Hepatocyte (in vitro differentiated cells): ENCODE results near the gene CCT5. TPM values are rescaled to one million over a fixed set of nuclear protein-coding genes. Genes with fewer than 3 reads are reported as not detected.

Source experiments
- DNase-seq: peaks from one replicate; pipeline ENCODE4 v3.0.0-alpha.2; 2016; ENCODE audit warnings: low spot score
- H2AFZ ChIP-seq: fragments of 200-600 bp; sonication (generic); 2 replicates; pipeline ENCODE4 v1.6.0; 2016; ENCODE audit warnings: antibody characterized with exemption, mild to moderate bottlenecking
- H3K27ac ChIP-seq: fragments of 200-600 bp; sonication (generic); 2 replicates; pipeline ENCODE4 v1.5.1; 2016; ENCODE audit warnings: mild to moderate bottlenecking
- H3K27me3 ChIP-seq: fragments of 200-600 bp; sonication (generic); 2 replicates; pipeline ENCODE4 v1.6.1; 2016
- H3K36me3 ChIP-seq: fragments of 200-600 bp; sonication (generic); replicated peaks from 2 replicates; pipeline ENCODE4 v1.5.1; 2016; ENCODE audit warnings: low read depth; ENCODE audit not compliant: insufficient read depth
- H3K4me1 ChIP-seq: fragments of 200-600 bp; sonication (generic); 2 replicates; pipeline ENCODE4 v1.5.1; 2016; ENCODE audit warnings: mild to moderate bottlenecking, moderate library complexity; ENCODE audit not compliant: insufficient read depth
- H3K4me2 ChIP-seq: fragments of 200-600 bp; sonication (generic); 2 replicates; pipeline ENCODE4 v1.6.0; 2016
- H3K4me3 ChIP-seq: fragments of 200-600 bp; sonication (generic); 2 replicates; pipeline ENCODE4 v1.5.1; 2016; ENCODE audit warnings: mild to moderate bottlenecking
- H3K79me2 ChIP-seq: fragments of 200-600 bp; sonication (generic); 2 replicates; pipeline ENCODE4 v1.6.0; 2017; ENCODE audit warnings: mild to moderate bottlenecking
- H3K9me2 ChIP-seq: fragments of 200-600 bp; sonication (generic); replicated peaks from 2 replicates; pipeline ENCODE4 v1.6.0; 2017; ENCODE audit warnings: mild to moderate bottlenecking; ENCODE audit not compliant: insufficient read depth
- H3K9me3 ChIP-seq: fragments of 200-600 bp; sonication (generic); 2 replicates; pipeline ENCODE4 v1.5.1; 2016; ENCODE audit warnings: low read depth, mild to moderate bottlenecking
- H4K20me1 ChIP-seq: fragments of 200-600 bp; sonication (generic); 2 replicates; pipeline ENCODE4 v1.6.0; 2016; ENCODE audit warnings: mild to moderate bottlenecking; ENCODE audit not compliant: insufficient read depth, poor library complexity, severe bottlenecking
- CTCF ChIP-seq: fragments of 200-600 bp; sonication (generic); IDR thresholded peaks from 2 replicates; pipeline ENCODE4 v1.5.1; 2016; ENCODE audit warnings: antibody characterized with exemption, mild to moderate bottlenecking; ENCODE audit not compliant: poor library complexity
- EZH2 ChIP-seq: fragments of 200-600 bp; sonication (generic); IDR thresholded peaks from 2 replicates; pipeline ENCODE4 v1.6.1; 2016; ENCODE audit warnings: antibody characterized with exemption, mild to moderate bottlenecking, borderline replicate concordance
- EZH2phosphoT487 ChIP-seq: fragments of 200-600 bp; sonication (generic); IDR thresholded peaks from one replicate; pipeline ENCODE4 v1.6.1; 2018; ENCODE audit warnings: antibody characterized with exemption, mild to moderate bottlenecking, low read depth, moderate library complexity; ENCODE audit not compliant: unreplicated experiment, severe bottlenecking
- WGBS: methylation state at CpG from one replicate; pipeline ENCODE4 v1.1.6; 2016; ENCODE audit warnings: low lambda C conversion rate; ENCODE audit errors: missing lambda C conversion rate; 5-methylcytosine and 5-hydroxymethylcytosine counted together
- polyA plus RNA-seq: library from polyadenylated mRNA; unstranded; fragments of >200 nt; fragmentation: Nextera tagmentation; extraction: Ambion mirVana; gene quantifications from 2 replicates; pipeline ENCODE4 v1.2.1, GENCODE V29; 2016
- total RNA-seq: library from RNA; depleted of rRNA; stranded (reverse); fragments of >200 nt; gene quantifications from 2 replicates; pipeline ENCODE4 v1.2.3, GENCODE V29; 2014

The CCT5 gene
- total and polyA plus RNA-seq, 2 experiments from 2014 or later = 203 to 282 TPM

GRCh38 chr5:10291692-10292339 lies 41.7 kb downstream of the CCT5 start:
- H3K27me3 ChIP-seq = no peaks in the 10 kb centered on the region
- WGBS = 83% methylated on average over 9 of the region's 9 CpGs
- no peak for DNase-seq
- no peak overlapping the region for H3K4me2 ChIP-seq
- H3K9me3 ChIP-seq = no peaks in the 10 kb centered on the region
- no peak overlapping the region for H3K27ac ChIP-seq
- no peak overlapping the region for H3K4me3 ChIP-seq
- no peaks in the 10 kb centered on the region for H3K4me1 ChIP-seq
- H2AFZ ChIP-seq = no peak overlapping the region
- H3K9me2 ChIP-seq = no peaks in the 10 kb centered on the region
- no peaks in the 10 kb centered on the region for H4K20me1 ChIP-seq
- no peak for TF ChIP-seq CTCF
- no peak for TF ChIP-seq EZH2
- TF ChIP-seq EZH2phosphoT487 = no peak
- no peaks in the 10 kb centered on the region for H3K36me3 ChIP-seq
- peaks cover 4% of the 10 kb centered on the region for H3K79me2 ChIP-seq

GRCh38 chr5:10293907-10294662 lies 44.0 kb downstream of the CCT5 start:
- H3K9me2 ChIP-seq = no peaks in the 10 kb centered on the region
- TF ChIP-seq EZH2 = no peak
- no peak for TF ChIP-seq EZH2phosphoT487
- no peak for TF ChIP-seq CTCF

GRCh38 chr5:10295619-10296326 lies 45.7 kb downstream of the CCT5 start:
- TF ChIP-seq CTCF (no peak), EZH2phosphoT487 (no peak), EZH2 (no peak)
- H3K36me3 ChIP-seq = no peaks in the 10 kb centered on the region
- H3K4me2 ChIP-seq = no peak overlapping the region
- no peaks in the 10 kb centered on the region for H3K4me1 ChIP-seq
- no peak overlapping the region for H2AFZ ChIP-seq
- no peaks in the 10 kb centered on the region for H3K9me3 ChIP-seq
- H4K20me1 ChIP-seq = no peaks in the 10 kb centered on the region
- no peak for DNase-seq
- H3K9me2 ChIP-seq = no peaks in the 10 kb centered on the region
- 87% methylated on average over 8 of the region's 8 CpGs for WGBS
- no peaks in the 10 kb centered on the region for H3K27me3 ChIP-seq
- no peak overlapping the region for H3K27ac ChIP-seq
- H3K4me3 ChIP-seq = no peak overlapping the region
- peaks cover 15% of the 10 kb centered on the region for H3K79me2 ChIP-seq

More at GRCh38 chr5:10293907-10294662, 44.0 kb downstream of the CCT5 start:
- DNase-seq = no peak
- Histone ChIP-seq H3K27ac (no peak overlapping the region), H4K20me1 (no peaks in the 10 kb centered on the region), H3K9me3 (no peaks in the 10 kb centered on the region), H3K4me2 (no peak overlapping the region), H3K79me2 (peaks cover 9% of the 10 kb centered on the region), H3K4me3 (no peak overlapping the region), H3K4me1 (no peaks in the 10 kb centered on the region), H2AFZ (no peak overlapping the region), H3K36me3 (no peaks in the 10 kb centered on the region), H3K27me3 (no peaks in the 10 kb centered on the region)
- 98% methylated on average over 3 of the region's 3 CpGs for WGBS
